Measurements from ENCODE around the gene NOP16.
A peak's percentile ranks its signal among the peaks of the same experiment; 100 is the strongest.

Gene NOP16

GRCh38 chr5:176355400-176356178 lies 32.8 kb downstream of the NOP16 start:
- no peak for DNase-seq

- no peak for DNase-seq
Observed at GRCh38 chr5:176353533-176353932, 34.9 kb downstream of the NOP16 start.

- DNase-seq: peak; percentile 74
Observed at GRCh38 chr5:176352116-176352878, 36.1 kb downstream of the NOP16 start.

- no peak for DNase-seq
Observed at GRCh38 chr5:176350416-176350815, 38.0 kb downstream of the NOP16 start.

GRCh38 chr5:176342766-176343458 lies 45.5 kb downstream of the NOP16 start:
- DNase-seq: no peak

GRCh38 chr5:176342158-176342483 lies 46.3 kb downstream of the NOP16 start:
- no peak for DNase-seq

GRCh38 chr5:176341325-176342157 lies 46.9 kb downstream of the NOP16 start:
- DNase-seq: no peak

- DNase-seq: no peak
Observed at GRCh38 chr5:176339304-176339703, 49.1 kb downstream of the NOP16 start.

- DNase-seq: no peak
Observed at GRCh38 chr5:176337913-176338312, 50.5 kb downstream of the NOP16 start.

GRCh38 chr5:176334031-176334770 lies 54.2 kb downstream of the NOP16 start:
- no peak for DNase-seq
